GM10248 (cell line): ENCODE results near the gene FOXP2.
"Not testable (repeated sequence)": the region's sequence is repeated elsewhere in the genome, so short reads cannot be mapped to it uniquely, and the experiment has no call there.

Experiments
- CTCF ChIA-PET: fragments of 300-600 bp; sonication (Branson Sonifier 250); formaldehyde crosslinking; extraction: SDS; loops from one replicate; lab custom pipeline; 2021; ENCODE audit warnings: antibody characterized with exemption; lab: Yijun Ruan, JAX
- POLR2A ChIA-PET: fragments of 350-650 bp; sonication (Branson Sonifier 250); formaldehyde crosslinking; extraction: SDS; loops from one replicate; lab custom pipeline; 2020; ENCODE audit warnings: antibody characterized with exemption; lab: Yijun Ruan, JAX
- DNase-seq: peaks from one replicate; pipeline ENCODE4 v3.0.0; 2012; ENCODE audit errors: extremely low spot score
- TF ChIP-seq, protein P1 (sequence below): IDR thresholded peaks from 2 replicates; pipeline ENCODE4 v1.5.1; 2012; ENCODE audit warnings: mild to moderate bottlenecking, low read depth; ENCODE audit errors: extremely low read depth, missing control alignments, control extremely low read depth

The FOXP2 gene

DNA sequence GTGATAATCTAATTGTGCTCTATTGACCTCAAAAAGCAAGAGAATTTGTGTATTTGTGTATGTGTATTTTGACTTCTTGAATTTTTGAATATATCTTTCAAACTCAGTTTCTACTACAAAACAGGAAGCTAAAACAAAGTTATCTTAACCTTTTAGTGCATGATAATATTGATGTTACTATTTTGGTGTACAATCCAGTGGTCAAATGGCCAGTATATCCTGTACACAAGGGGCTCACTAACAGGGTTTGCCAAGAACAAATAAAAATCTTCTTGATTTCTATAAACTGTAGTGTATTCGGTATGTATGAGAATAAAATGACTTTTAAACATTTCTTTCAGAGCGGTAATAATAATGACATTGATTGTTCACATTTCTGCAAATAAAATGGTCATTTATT is 69.6 kb downstream of the FOXP2 start:
- no peak for DNase-seq
- TF ChIP-seq, protein P1, sequence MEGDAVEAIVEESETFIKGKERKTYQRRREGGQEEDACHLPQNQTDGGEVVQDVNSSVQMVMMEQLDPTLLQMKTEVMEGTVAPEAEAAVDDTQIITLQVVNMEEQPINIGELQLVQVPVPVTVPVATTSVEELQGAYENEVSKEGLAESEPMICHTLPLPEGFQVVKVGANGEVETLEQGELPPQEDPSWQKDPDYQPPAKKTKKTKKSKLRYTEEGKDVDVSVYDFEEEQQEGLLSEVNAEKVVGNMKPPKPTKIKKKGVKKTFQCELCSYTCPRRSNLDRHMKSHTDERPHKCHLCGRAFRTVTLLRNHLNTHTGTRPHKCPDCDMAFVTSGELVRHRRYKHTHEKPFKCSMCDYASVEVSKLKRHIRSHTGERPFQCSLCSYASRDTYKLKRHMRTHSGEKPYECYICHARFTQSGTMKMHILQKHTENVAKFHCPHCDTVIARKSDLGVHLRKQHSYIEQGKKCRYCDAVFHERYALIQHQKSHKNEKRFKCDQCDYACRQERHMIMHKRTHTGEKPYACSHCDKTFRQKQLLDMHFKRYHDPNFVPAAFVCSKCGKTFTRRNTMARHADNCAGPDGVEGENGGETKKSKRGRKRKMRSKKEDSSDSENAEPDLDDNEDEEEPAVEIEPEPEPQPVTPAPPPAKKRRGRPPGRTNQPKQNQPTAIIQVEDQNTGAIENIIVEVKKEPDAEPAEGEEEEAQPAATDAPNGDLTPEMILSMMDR: no peak
- ChIA-PET POLR2A (no interaction called here), CTCF (no interaction called here)

DNA sequence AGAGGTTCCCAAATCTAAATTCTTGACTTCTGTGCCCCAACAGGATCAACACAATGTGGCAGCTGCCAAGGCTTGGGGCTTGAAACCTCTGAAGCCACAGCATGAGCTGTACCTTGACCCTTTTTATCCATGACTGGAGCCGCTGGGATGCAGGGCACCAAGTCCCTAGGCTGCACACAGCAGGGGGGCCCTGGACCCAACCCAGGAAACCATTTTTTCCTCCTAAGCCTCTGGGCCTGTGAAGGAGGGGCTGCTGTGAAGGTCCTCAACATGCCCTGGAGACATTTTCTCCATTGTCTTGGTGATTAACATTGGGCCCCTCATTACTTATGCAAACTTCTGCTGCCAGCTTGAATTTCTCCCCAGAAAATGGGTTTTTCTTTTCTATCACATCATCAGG is 72.6 kb downstream of the FOXP2 start:
- ChIA-PET CTCF (no interaction called here), POLR2A (no interaction called here)
- DNase-seq: no peak
- TF ChIP-seq, protein P1: no peak

DNA sequence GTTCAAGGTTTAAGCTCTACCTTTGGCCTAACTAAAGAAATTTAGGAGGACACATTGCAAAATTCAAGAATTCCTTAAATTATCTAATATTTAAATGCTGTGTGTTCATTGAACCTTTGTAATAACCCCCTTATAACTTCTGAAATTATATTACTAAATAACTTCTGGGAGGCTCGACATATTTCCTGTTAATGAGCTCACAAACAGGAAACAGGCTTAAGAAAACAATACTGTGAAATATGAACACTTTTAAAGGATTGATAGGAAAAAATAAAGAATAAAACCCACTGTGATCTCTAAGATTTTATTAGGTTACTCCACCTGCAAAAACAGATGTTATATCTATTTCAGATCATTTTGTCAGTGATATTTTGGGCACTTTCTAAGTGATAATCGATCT is 74.1 kb downstream of the FOXP2 start:
- no peak for DNase-seq
- CTCF ChIA-PET: no interaction called here
- POLR2A ChIA-PET: no interaction called here
- TF ChIP-seq, protein P1: no peak

DNA sequence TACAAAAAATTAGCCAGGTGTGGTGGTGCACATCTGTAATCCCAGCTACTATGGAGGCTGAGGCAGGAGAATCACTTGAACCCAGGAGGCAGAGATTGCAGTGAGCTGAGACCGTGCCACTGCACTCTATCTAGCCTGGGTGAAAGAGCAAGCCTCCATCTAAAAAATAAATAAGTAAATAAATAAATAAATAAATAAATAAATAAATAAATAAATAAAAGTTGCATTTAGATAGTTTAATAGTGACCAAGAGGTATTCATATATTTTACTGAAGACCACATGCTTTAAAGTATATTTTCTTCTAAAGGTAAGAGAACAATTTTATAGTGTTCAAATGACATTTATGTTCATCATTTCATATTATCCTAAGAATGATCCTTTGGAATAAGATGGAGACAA is 82.9 kb downstream of the FOXP2 start:
- CTCF ChIA-PET, POLR2A ChIA-PET, DNase-seq: not testable (repeated sequence)

DNA sequence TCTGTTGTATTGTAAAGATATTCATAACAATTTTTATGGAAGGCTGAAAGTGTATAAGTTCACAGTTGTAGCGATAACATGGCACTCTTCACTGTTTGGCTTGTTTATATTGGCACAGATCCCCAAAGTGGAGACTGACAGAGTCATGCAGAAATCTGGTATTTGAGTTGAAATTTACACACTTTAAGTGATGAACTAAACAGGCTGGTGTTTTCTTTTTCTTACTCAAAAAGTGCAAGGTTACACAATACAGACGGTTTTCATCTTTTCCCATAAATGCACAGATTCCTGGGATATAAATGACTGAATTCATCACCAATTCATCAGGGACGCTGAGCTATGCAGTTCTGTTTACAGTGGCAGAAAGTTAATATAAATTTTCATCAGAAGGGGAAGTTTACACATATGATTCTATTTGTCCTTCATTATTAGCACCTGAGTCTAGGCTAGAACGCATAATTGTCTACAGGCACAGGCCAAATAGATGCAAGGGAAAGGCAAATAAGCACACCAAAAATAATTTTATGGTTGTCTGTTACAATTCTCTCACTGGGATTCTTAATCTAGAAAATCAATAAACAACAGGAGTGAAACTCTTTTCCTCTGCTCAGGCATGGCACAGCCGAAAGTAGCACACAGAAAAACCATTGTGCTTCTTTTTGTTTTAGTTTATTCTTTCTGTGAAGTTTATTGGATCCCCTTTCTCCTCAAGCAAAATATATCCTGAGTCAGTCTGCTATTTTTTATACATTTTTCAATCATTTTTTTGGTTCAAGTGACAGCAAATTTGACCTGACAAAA is 88.0 kb downstream of the FOXP2 start:
- CTCF ChIA-PET: no interaction called here
- DNase-seq: no peak
- TF ChIP-seq, protein P1: no peak
- POLR2A ChIA-PET: no interaction called here

DNA sequence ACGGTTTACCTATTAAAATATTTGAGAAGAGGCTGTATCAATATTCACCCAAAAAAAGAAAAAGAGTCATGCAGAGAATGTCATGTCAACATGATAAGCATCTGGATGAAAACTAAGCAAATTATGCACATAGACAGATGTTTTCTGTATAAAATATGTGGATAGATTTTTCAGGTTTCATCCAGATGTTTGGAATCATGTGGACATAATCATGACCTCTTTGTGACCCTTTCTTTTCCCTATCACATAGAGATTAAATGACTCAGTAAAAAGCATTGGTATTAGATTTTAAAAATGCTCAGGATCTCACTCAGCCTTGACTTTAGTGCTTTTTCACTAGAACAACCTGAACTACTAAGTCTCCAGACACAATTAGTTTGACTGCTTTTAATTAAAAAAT is 90.0 kb downstream of the FOXP2 start:
- TF ChIP-seq, protein P1: no peak
- DNase-seq: no peak
- ChIA-PET POLR2A (no interaction called here), CTCF (no interaction called here)

DNA sequence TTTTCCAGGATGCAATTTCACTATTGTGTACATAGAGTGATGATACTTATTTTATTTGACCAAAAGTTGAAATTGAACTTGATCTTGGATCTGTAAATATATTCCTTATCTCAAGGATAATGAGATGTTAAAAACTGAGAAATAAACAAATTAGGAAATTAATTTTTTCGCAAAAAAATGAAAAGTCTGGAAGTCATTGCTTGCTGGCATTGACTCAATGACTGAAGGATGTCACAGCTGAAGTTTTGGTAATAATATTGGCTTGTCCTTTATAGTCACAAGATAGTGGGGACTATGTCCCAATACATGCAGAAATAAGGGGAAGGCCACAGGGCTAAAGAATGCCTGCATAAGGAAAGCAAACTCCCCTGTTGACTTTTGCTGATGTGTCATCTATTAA is 92.8 kb downstream of the FOXP2 start:
- TF ChIP-seq, protein P1: no peak
- CTCF ChIA-PET: no interaction called here
- POLR2A ChIA-PET: no interaction called here
- DNase-seq: no peak
